CD14-positive monocyte (primary cell): ENCODE data around the gene PARVB. TPM values are rescaled to one million over a fixed set of nuclear protein-coding genes. Genes with fewer than 3 reads are reported as not detected.
"Not testable (repeated sequence)": the region's sequence is repeated elsewhere in the genome, so short reads cannot be mapped to it uniquely, and the experiment has no call there.

ENCODE experiments used
- DNase-seq, 3 donors: peaks; one replicate each; pipeline ENCODE4 v3.0.0-alpha.2; 2011 to 2022
- H2AFZ ChIP-seq: 2 replicates; pipeline ENCODE4 v1.6.0; 2012; ENCODE audit warnings: mild to moderate bottlenecking, low read depth, low read length, inconsistent platforms; ENCODE audit not compliant: insufficient read depth, poor library complexity, severe bottlenecking
- H3K27ac ChIP-seq, 2 donors: 1 replicate in 1 of 2; 2 replicates in 1 of 2; pipeline ENCODE4 v1.5.1; 2012 to 2013; ENCODE audit warnings: low read length in 2 of 2, control low read depth in 1 of 2, inconsistent platforms in 1 of 2, low read depth in 1 of 2, mild to moderate bottlenecking in 1 of 2
- H3K27me3 ChIP-seq, 2 donors: one replicate each; pipeline versions ENCODE4 v1.6.0 to v1.6.1; 2011 to 2013; ENCODE audit warnings: low read length in 2 of 2; ENCODE audit not compliant: control insufficient read depth in 2 of 2, insufficient read depth in 2 of 2
- H3K36me3 ChIP-seq, 2 donors: replicated peaks in 1 of 2; 1 replicate in 1 of 2; 2 replicates in 1 of 2; pipeline versions ENCODE4 v1.5.1 to v1.6.1; 2012 to 2013; ENCODE audit warnings: low read length in 2 of 2, control low read depth in 1 of 2, inconsistent platforms in 1 of 2, mild to moderate bottlenecking in 1 of 2; ENCODE audit not compliant: insufficient read depth in 2 of 2, control insufficient read depth in 1 of 2
- H3K4me1 ChIP-seq, 2 donors: 1 replicate in 1 of 2; 2 replicates in 1 of 2; pipeline versions ENCODE4 v1.5.1 to v1.6.1; 2012 to 2013; ENCODE audit warnings: low read length in 2 of 2, control low read depth in 1 of 2, inconsistent platforms in 1 of 2, mild to moderate bottlenecking in 1 of 2, moderate library complexity in 1 of 2; ENCODE audit not compliant: insufficient read depth in 2 of 2, control insufficient read depth in 1 of 2
- H3K4me2 ChIP-seq: replicated peaks from 2 replicates; pipeline ENCODE3; 2012; ENCODE audit warnings: low read length, moderate library complexity, mild to moderate bottlenecking; ENCODE audit not compliant: poor library complexity, severe bottlenecking; ENCODE audit errors: extremely low read depth
- H3K4me3 ChIP-seq, 3 experiments: fragments of 200-600 bp in 1 of 3; sonication (generic) in 1 of 3; replicated peaks in 1 of 3; 1 replicate in 2 of 3; 2 replicates in 1 of 3; pipeline ENCODE4 v1.5.1; 2011 to 2013; ENCODE audit warnings: low read length in 3 of 3, mild to moderate bottlenecking in 3 of 3, control low read depth in 2 of 3, low read depth in 2 of 3, inconsistent platforms in 1 of 3, moderate library complexity in 1 of 3
- H3K79me2 ChIP-seq: 2 replicates; pipeline ENCODE4 v1.6.0; 2012; ENCODE audit warnings: mild to moderate bottlenecking, control low read depth, inconsistent platforms, low read length, moderate library complexity; ENCODE audit not compliant: insufficient read depth
- H3K9ac ChIP-seq: 2 replicates; pipeline ENCODE4 v1.6.0; 2017; ENCODE audit warnings: low read length, mild to moderate bottlenecking; ENCODE audit not compliant: insufficient read depth, poor library complexity, severe bottlenecking
- H3K9me3 ChIP-seq, 2 donors: replicated peaks in 1 of 2; 1 replicate in 1 of 2; 2 replicates in 1 of 2; pipeline versions ENCODE4 v1.5.1 to v1.6.1; 2012 to 2013; ENCODE audit warnings: low read length in 2 of 2, control low read depth in 1 of 2; ENCODE audit not compliant: control insufficient read depth in 1 of 2, insufficient read depth in 1 of 2
- H4K20me1 ChIP-seq: 2 replicates; pipeline ENCODE4 v1.6.0; 2012; ENCODE audit warnings: mild to moderate bottlenecking, low read length, control low read depth, moderate library complexity; ENCODE audit not compliant: insufficient read depth
- H3K27ac Mint-ChIP-seq, 7 donors: one replicate each; pipeline ENCODE4 v1.8.0; 2020; ENCODE audit warnings: mild to moderate bottlenecking in 7 of 7, mixed read lengths in 7 of 7, moderate library complexity in 6 of 7, inconsistent platforms in 2 of 7
- H3K27me3 Mint-ChIP-seq, 3 donors: one replicate each; pipeline ENCODE4 v1.8.0; 2021 to 2022; ENCODE audit warnings: low read depth in 3 of 3, mild to moderate bottlenecking in 3 of 3, mixed read lengths in 3 of 3, moderate library complexity in 3 of 3, inconsistent platforms in 1 of 3
- H3K36me3 Mint-ChIP-seq, 2 donors: one replicate each; pipeline ENCODE4 v1.8.0; 2020; ENCODE audit warnings: mixed read lengths in 2 of 2, inconsistent platforms in 1 of 2, mild to moderate bottlenecking in 1 of 2
- H3K4me1 Mint-ChIP-seq: one replicate; pipeline ENCODE4 v1.8.0; 2020; ENCODE audit warnings: mild to moderate bottlenecking, mixed read lengths
- H3K4me3 Mint-ChIP-seq, 2 donors: one replicate each; pipeline ENCODE4 v1.8.0; 2020; ENCODE audit warnings: mild to moderate bottlenecking in 2 of 2, mixed read lengths in 2 of 2, moderate library complexity in 1 of 2
- H3K9me3 Mint-ChIP-seq, 7 donors: one replicate each; pipeline ENCODE4 v1.8.0; 2020 to 2022; ENCODE audit warnings: mixed read lengths in 7 of 7, mild to moderate bottlenecking in 6 of 7, moderate library complexity in 6 of 7, inconsistent platforms in 2 of 7
- WGBS: methylation state at CpG from one replicate; pipeline ENCODE4 v1.1.5; 2013; ENCODE audit warnings: missing lambda C conversion rate; ENCODE audit not compliant: insufficient coverage; 5-methylcytosine and 5-hydroxymethylcytosine counted together
- intact Hi-C, 2 donors: fragments of 100-400 bp; cut with micrococcal nuclease; formaldehyde crosslinking; loops; one replicate each; pipeline versions ENCODE4 v1.15.0 to v1.15.1; 2023
- polyA plus RNA-seq, 3 donors: library from polyadenylated mRNA; depleted of rRNA in 1 of 3; unstranded in 2 of 3; stranded (reverse) in 1 of 3; fragments of 300-500 nt in 2 of 3; fragments of >200 nt in 1 of 3; fragmentation: Illumina TruSeq in 2 of 3; gene quantifications; 1 replicate in 2 of 3; 2 replicates in 1 of 3; pipeline ENCODE4 v1.2.3, GENCODE V29; 2012 to 2021
- TF ChIP-seq, protein P1 (sequence below): fragments of 200-600 bp; IDR thresholded peaks from one replicate; pipeline ENCODE4 v1.8.0; 2022; ENCODE audit warnings: antibody characterized with exemption, mild to moderate bottlenecking

The PARVB gene
- polyA plus RNA-seq, 3 donors: 13.4 to 38.5 (median 17.9) TPM

GRCh38 chr22:44012591-44012990 is 11.5 kb upstream of the PARVB start:
- H3K9ac ChIP-seq: no peak overlapping the region
- no peak overlapping the region for H3K4me3 Mint-ChIP-seq
- H3K36me3 ChIP-seq: no peaks in the 10 kb centered on the region
- H3K9me3 Mint-ChIP-seq: no peaks in the 10 kb centered on the region
- no peak overlapping the region for H2AFZ ChIP-seq
- H3K36me3 Mint-ChIP-seq: no peaks in the 10 kb centered on the region
- no peak for DNase-seq
- no peaks in the 10 kb centered on the region for H3K79me2 ChIP-seq
- intact Hi-C loops: no loop called here
- no CpG with 5 or more reads among the region's 7 CpGs for WGBS
- peaks cover 0 to 7% (median 4%) of the 10 kb centered on the region in 3 donors for H3K27me3 Mint-ChIP-seq
- no peaks in the 10 kb centered on the region for H4K20me1 ChIP-seq
- no peak overlapping the region for H3K27ac ChIP-seq
- no peaks in the 10 kb centered on the region for H3K27me3 ChIP-seq
- H3K4me1 Mint-ChIP-seq: peaks cover 6% of the 10 kb centered on the region
- H3K4me2 ChIP-seq: no peak overlapping the region
- H3K9me3 ChIP-seq: no peaks in the 10 kb centered on the region
- H3K27ac Mint-ChIP-seq: no peak overlapping the region
- no peak overlapping the region for H3K4me3 ChIP-seq
- H3K4me1 ChIP-seq: no peaks in the 10 kb centered on the region
- TF ChIP-seq, protein P1, sequence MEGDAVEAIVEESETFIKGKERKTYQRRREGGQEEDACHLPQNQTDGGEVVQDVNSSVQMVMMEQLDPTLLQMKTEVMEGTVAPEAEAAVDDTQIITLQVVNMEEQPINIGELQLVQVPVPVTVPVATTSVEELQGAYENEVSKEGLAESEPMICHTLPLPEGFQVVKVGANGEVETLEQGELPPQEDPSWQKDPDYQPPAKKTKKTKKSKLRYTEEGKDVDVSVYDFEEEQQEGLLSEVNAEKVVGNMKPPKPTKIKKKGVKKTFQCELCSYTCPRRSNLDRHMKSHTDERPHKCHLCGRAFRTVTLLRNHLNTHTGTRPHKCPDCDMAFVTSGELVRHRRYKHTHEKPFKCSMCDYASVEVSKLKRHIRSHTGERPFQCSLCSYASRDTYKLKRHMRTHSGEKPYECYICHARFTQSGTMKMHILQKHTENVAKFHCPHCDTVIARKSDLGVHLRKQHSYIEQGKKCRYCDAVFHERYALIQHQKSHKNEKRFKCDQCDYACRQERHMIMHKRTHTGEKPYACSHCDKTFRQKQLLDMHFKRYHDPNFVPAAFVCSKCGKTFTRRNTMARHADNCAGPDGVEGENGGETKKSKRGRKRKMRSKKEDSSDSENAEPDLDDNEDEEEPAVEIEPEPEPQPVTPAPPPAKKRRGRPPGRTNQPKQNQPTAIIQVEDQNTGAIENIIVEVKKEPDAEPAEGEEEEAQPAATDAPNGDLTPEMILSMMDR: no peak

DNA sequence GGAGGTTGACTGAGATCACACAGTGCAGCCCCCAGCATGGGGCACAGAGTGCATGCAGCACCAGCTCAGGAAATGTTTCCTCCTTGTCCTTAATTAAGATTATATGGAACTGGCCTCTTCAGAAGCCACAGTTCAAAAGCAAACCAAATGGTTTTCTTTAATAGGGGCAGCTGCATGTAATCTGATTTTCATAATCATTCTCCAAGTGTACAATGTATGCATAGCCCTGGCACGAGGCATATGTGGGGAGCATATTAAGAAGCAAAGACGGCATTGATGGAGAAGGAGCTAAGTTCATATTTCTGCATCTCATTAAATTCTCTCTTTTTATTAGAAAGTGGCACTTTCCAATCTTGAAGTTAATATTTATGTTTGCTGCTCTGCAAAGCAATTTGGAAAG is 9.9 kb upstream of the PARVB start:
- no peak for DNase-seq
- Histone ChIP-seq H3K79me2 (no peaks in the 10 kb centered on the region), H3K27me3 (no peaks in the 10 kb centered on the region), H3K36me3 (no peaks in the 10 kb centered on the region), H2AFZ (no peak overlapping the region), H3K4me3 (no peak overlapping the region), H3K27ac (no peak overlapping the region), H3K4me2 (no peak overlapping the region), H3K4me1 (no peaks in the 10 kb centered on the region), H4K20me1 (no peaks in the 10 kb centered on the region), H3K9ac (no peak overlapping the region), H3K9me3 (no peaks in the 10 kb centered on the region)
- Mint-ChIP-seq H3K36me3 (no peaks in the 10 kb centered on the region), H3K9me3 (no peaks in the 10 kb centered on the region), H3K27ac (no peak overlapping the region), H3K27me3 (peaks cover 0 to 7% (median 4%) of the 10 kb centered on the region in 3 donors), H3K4me3 (no peak overlapping the region), H3K4me1 (peaks cover 6% of the 10 kb centered on the region)
- intact Hi-C loops: no loop called here
- TF ChIP-seq, protein P1: no peak
- WGBS: no CpG with 5 or more reads among the region's 2 CpGs

DNA sequence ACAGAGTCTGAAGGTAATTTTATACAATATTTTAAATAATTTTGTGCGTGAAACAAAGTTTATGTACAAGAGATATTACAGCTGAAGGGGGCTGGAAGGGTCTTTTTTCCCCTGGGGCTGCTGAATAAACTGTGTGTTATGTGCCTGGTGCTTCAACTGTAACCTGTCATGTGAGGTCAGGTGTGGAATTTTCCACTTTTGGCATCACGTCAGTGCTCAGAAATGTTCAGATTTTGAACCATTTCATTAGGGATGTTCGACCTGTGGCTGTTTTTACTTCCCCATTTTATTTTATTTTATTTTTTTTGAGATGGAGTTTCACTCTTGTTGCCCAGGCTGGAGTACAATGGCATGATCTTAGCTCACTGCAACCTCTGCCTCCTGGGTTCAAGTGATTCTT is 7.5 kb upstream of the PARVB start:
- H3K9ac ChIP-seq, H3K36me3 Mint-ChIP-seq, DNase-seq, H3K4me3 ChIP-seq, H4K20me1 ChIP-seq, H2AFZ ChIP-seq, H3K4me3 Mint-ChIP-seq, H3K4me2 ChIP-seq, H3K4me1 ChIP-seq, H3K9me3 Mint-ChIP-seq, H3K27me3 Mint-ChIP-seq, H3K36me3 ChIP-seq, H3K27me3 ChIP-seq, H3K27ac ChIP-seq, H3K79me2 ChIP-seq, intact Hi-C loops, H3K9me3 ChIP-seq, H3K4me1 Mint-ChIP-seq, H3K27ac Mint-ChIP-seq: not testable (repeated sequence)
- 83% methylated on average over 1 of the region's 3 CpGs for WGBS
